ENCODE measurements around the gene MYOF.
"Not testable (repeated sequence)": the region's sequence is repeated elsewhere in the genome, so short reads cannot be mapped to it uniquely, and the experiment has no call there.

Gene MYOF

GRCh38 chr10:93288679-93289634 is 193.2 kb downstream of the MYOF start:
- peak; percentile 32 to 55 for DNase-seq

GRCh38 chr10:93287775-93288174 is 194.4 kb downstream of the MYOF start:
- no peak for DNase-seq

GRCh38 chr10:93284246-93284645 is 197.9 kb downstream of the MYOF start:
- not testable (repeated sequence) for DNase-seq

GRCh38 chr10:93281367-93281720 is 200.8 kb downstream of the MYOF start:
- no peak for DNase-seq

- no peak for DNase-seq
Observed at GRCh38 chr10:93280699-93281366, 201.3 kb downstream of the MYOF start.

- DNase-seq, result no peak
Observed at GRCh38 chr10:93280121-93280698, 201.9 kb downstream of the MYOF start.

GRCh38 chr10:93277360-93277759 is 204.8 kb downstream of the MYOF start:
- DNase-seq, result no peak

GRCh38 chr10:93274419-93274818 is 207.7 kb downstream of the MYOF start:
- DNase-seq, result no peak

GRCh38 chr10:93272884-93273675 is 209.1 kb downstream of the MYOF start:
- DNase-seq, result no peak

- no peak for DNase-seq
Observed at GRCh38 chr10:93271347-93271746, 210.8 kb downstream of the MYOF start.

- DNase-seq, result no peak
Observed at GRCh38 chr10:93269281-93269680, 212.9 kb downstream of the MYOF start.

- DNase-seq, result no peak
Observed at GRCh38 chr10:93268021-93268420, 214.1 kb downstream of the MYOF start.

- no peak for DNase-seq
Observed at GRCh38 chr10:93267521-93267920, 214.6 kb downstream of the MYOF start.

GRCh38 chr10:93266858-93267257 is 215.3 kb downstream of the MYOF start:
- no peak for DNase-seq

- DNase-seq, result no peak
Observed at GRCh38 chr10:93261961-93262610, 220.0 kb downstream of the MYOF start.

GRCh38 chr10:93261089-93261488 is 221.0 kb downstream of the MYOF start:
- no peak for DNase-seq

- DNase-seq, result no peak
Observed at GRCh38 chr10:93259126-93259525, 223.0 kb downstream of the MYOF start.
